ENCODE measurements around the gene ANKH.

Gene ANKH

GRCh38 chr5:14779975-14780374, 91.6 kb downstream of the ANKH start:
- DNase-seq (ENCODE audit: low read depth) = no peak
- H3K4me3 ChIP-seq (replicated peaks; ENCODE audit: low read depth, low read length) = no peak overlapping the region
- TF ChIP-seq, protein P1, sequence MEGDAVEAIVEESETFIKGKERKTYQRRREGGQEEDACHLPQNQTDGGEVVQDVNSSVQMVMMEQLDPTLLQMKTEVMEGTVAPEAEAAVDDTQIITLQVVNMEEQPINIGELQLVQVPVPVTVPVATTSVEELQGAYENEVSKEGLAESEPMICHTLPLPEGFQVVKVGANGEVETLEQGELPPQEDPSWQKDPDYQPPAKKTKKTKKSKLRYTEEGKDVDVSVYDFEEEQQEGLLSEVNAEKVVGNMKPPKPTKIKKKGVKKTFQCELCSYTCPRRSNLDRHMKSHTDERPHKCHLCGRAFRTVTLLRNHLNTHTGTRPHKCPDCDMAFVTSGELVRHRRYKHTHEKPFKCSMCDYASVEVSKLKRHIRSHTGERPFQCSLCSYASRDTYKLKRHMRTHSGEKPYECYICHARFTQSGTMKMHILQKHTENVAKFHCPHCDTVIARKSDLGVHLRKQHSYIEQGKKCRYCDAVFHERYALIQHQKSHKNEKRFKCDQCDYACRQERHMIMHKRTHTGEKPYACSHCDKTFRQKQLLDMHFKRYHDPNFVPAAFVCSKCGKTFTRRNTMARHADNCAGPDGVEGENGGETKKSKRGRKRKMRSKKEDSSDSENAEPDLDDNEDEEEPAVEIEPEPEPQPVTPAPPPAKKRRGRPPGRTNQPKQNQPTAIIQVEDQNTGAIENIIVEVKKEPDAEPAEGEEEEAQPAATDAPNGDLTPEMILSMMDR (IDR thresholded peaks at IDR 0.05; ENCODE audit: low read length, missing control alignments) = no peak

- DNase-seq (ENCODE audit: low read depth) = no peak
- TF ChIP-seq, protein P1 (IDR thresholded peaks at IDR 0.05; ENCODE audit: low read length, missing control alignments) = no peak
These were observed 92.8 kb downstream of the ANKH start for GRCh38 chr5:14778792-14779070.

GRCh38 chr5:14777932-14778791, 93.4 kb downstream of the ANKH start:
- no peak overlapping the region for H3K4me3 ChIP-seq (replicated peaks; ENCODE audit: low read depth, low read length)
- DNase-seq (ENCODE audit: low read depth) = no peak
- TF ChIP-seq, protein P1 (IDR thresholded peaks at IDR 0.05; ENCODE audit: low read length, missing control alignments) = no peak

More at GRCh38 chr5:14778792-14779070, 92.8 kb downstream of the ANKH start:
- no peak overlapping the region for H3K4me3 ChIP-seq (replicated peaks; ENCODE audit: low read depth, low read length)

GRCh38 chr5:14777187-14777586, 94.4 kb downstream of the ANKH start:
- TF ChIP-seq, protein P1 (IDR thresholded peaks at IDR 0.05; ENCODE audit: low read length, missing control alignments) = no peak
- H3K4me3 ChIP-seq (replicated peaks; ENCODE audit: low read depth, low read length) = no peak overlapping the region
- no peak for DNase-seq (ENCODE audit: low read depth)

DNA sequence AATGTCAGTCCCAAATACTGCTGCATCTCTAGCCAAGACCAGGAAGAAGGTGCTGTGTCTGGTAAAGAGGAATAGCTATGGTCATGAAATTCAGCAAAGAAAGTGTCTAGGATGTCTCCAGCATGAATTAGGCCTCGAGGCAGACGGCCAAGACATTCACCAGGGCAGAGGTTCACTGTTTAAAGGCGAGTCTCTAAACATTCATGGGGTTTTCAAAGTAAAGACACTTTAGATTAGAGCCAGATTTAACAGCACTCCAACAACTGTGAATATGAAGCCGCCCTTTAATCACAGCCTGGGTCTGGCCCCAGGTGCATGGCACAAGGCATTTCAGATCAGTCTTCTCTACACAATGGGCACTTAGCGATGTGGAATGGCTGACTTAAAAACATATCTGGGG, 95.0 kb downstream of the ANKH start:
- H3K4me3 ChIP-seq (replicated peaks; ENCODE audit: low read depth, low read length) = no peak overlapping the region
- TF ChIP-seq, protein P1 (IDR thresholded peaks at IDR 0.05; ENCODE audit: low read length, missing control alignments) = no peak
- DNase-seq (ENCODE audit: low read depth) = no peak

DNA sequence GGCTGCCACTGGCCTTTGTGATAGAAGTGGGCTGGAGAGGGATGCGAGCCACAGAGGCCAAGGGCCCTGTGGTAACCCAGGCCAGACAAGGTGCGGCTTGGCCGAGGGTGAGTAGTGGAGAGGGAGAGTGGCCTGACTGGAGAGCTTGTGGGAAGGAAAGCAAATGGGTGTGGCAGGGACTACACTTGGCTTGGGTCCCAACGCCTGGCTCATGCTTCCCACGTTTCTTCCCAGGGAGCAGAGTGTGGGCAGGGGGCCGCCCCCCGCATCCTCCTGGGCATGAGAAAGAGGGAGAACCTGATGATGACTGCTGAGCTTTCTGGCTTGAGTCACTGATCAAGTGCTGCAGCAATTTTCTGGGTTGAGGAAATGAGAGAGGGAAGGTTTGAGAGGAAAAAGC, 95.7 kb downstream of the ANKH start:
- DNase-seq (ENCODE audit: low read depth) = peak; percentile 34
- no peak overlapping the region for H3K4me3 ChIP-seq (replicated peaks; ENCODE audit: low read depth, low read length)
- TF ChIP-seq, protein P1 (IDR thresholded peaks at IDR 0.05; ENCODE audit: low read length, missing control alignments) = no peak

GRCh38 chr5:14773588-14773987, 98.0 kb downstream of the ANKH start:
- no peak for DNase-seq (ENCODE audit: low read depth)
- H3K4me3 ChIP-seq (replicated peaks; ENCODE audit: low read depth, low read length) = no peak overlapping the region
- TF ChIP-seq, protein P1 (IDR thresholded peaks at IDR 0.05; ENCODE audit: low read length, missing control alignments) = no peak
